ENCODE data around the gene IGF2BP3. TPM values are rescaled to one million over a fixed set of nuclear protein-coding genes. Genes with fewer than 3 reads are reported as not detected.
"Not testable (repeated sequence)": the region's sequence is repeated elsewhere in the genome, so short reads cannot be mapped to it uniquely, and the experiment has no call there.

Gene IGF2BP3
- total RNA-seq, 1 donor from 2014 or later = 47.0 TPM

DNA sequence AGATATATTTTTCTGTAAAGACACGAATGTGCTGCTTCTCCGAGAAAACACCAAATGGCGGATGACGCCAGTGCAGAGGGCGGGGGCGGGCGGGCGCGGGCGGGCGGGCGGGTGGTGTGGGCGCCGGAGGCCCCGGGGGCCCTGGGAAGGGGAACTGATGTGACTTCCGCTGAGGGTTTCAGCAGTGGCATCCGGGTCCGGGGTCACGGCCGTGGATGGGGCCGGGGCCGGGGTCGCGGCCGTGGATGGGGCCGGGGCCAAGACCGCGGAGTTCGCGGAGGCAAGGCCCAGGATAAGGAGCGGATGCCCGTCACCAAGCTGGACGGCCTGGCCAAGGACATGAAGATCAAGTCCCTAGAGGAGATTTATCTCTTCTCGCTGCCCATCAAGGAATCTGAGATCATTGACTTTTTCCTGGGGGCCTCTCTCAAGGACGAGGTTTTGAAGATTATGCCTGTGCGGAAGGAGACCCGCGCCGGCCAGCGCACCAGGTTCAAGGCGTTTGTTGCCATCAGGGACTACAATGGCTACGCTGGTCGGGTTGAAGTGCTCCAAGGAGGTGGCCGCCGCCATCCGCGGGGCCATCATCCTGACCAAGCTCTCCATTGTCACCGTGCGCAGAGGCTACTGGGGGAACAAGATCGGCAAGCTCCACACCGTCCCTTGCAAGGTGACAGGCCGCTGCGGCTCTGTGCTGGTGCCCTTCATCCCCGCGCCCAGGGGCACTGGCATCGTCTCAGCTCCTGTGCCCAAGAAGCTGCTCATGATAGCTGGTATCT is 20.3 kb upstream of the IGF2BP3 start:
- Mint-ChIP-seq H3K4me3 (ENCODE audit: unreplicated experiment) (no peak overlapping the region), H3K9me3 (ENCODE audit: unreplicated experiment) (peaks cover 2% of the 10 kb centered on the region), H3K27me3 (ENCODE audit: unreplicated experiment) (no peaks in the 10 kb centered on the region), H3K27ac (ENCODE audit: unreplicated experiment) (no peak overlapping the region), H3K4me1 (ENCODE audit: low read depth, unreplicated experiment) (no peaks in the 10 kb centered on the region), H3K36me3 (ENCODE audit: unreplicated experiment) (no peaks in the 10 kb centered on the region)
- no peak for DNase-seq
- TF ChIP-seq, protein P1, sequence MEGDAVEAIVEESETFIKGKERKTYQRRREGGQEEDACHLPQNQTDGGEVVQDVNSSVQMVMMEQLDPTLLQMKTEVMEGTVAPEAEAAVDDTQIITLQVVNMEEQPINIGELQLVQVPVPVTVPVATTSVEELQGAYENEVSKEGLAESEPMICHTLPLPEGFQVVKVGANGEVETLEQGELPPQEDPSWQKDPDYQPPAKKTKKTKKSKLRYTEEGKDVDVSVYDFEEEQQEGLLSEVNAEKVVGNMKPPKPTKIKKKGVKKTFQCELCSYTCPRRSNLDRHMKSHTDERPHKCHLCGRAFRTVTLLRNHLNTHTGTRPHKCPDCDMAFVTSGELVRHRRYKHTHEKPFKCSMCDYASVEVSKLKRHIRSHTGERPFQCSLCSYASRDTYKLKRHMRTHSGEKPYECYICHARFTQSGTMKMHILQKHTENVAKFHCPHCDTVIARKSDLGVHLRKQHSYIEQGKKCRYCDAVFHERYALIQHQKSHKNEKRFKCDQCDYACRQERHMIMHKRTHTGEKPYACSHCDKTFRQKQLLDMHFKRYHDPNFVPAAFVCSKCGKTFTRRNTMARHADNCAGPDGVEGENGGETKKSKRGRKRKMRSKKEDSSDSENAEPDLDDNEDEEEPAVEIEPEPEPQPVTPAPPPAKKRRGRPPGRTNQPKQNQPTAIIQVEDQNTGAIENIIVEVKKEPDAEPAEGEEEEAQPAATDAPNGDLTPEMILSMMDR (IDR thresholded peaks at IDR 0.05; ENCODE audit: partially characterized antibody, unreplicated experiment) = no peak

DNA sequence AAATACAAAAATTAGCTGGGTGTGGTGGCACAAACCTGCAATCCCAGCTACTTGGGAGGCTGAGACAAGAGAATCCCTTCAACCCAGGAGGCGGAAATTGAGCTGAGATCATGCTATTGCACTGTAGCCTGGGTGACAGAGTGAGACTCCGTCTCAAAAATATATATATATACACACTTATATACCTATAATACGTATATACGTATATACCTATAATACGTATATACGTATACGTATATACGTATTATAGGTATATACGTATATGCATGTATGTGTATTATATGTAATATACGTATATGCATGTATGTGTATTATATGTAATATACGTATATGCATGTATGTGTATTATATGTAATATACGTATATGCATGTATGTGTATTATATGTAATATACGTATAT is 18.4 kb upstream of the IGF2BP3 start:
- not testable (repeated sequence) for H3K36me3 Mint-ChIP-seq (ENCODE audit: unreplicated experiment); DNase-seq; H3K4me1 Mint-ChIP-seq (ENCODE audit: low read depth, unreplicated experiment); H3K4me3 Mint-ChIP-seq (ENCODE audit: unreplicated experiment); H3K9me3 Mint-ChIP-seq (ENCODE audit: unreplicated experiment); H3K27ac Mint-ChIP-seq (ENCODE audit: unreplicated experiment); H3K27me3 Mint-ChIP-seq (ENCODE audit: unreplicated experiment)

DNA sequence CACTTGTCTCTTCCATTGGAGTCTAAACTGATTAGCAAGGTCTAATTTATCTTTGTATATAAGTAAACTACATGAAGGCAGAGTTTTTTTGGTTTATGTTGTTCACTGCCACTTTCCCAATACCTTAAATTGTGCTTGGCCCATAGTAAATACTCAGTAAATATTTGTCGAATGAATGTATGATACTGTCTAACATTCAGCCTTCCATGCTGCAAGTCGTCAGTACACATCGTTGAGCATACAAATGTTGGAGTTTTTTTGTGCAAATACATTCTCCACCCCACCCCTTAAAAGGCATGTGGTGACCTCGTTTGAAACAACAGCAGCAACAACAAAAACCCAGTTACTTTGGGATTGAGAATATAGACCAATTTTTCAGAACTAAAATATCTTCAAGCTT is 17.4 kb upstream of the IGF2BP3 start:
- Mint-ChIP-seq H3K36me3 (ENCODE audit: unreplicated experiment) (no peaks in the 10 kb centered on the region), H3K4me1 (ENCODE audit: low read depth, unreplicated experiment) (no peaks in the 10 kb centered on the region), H3K9me3 (ENCODE audit: unreplicated experiment) (peaks cover 2% of the 10 kb centered on the region), H3K4me3 (ENCODE audit: unreplicated experiment) (no peak overlapping the region), H3K27me3 (ENCODE audit: unreplicated experiment) (no peaks in the 10 kb centered on the region), H3K27ac (ENCODE audit: unreplicated experiment) (no peak overlapping the region)
- DNase-seq = no peak
- TF ChIP-seq, protein P1 (IDR thresholded peaks at IDR 0.05; ENCODE audit: partially characterized antibody, unreplicated experiment) = no peak

DNA sequence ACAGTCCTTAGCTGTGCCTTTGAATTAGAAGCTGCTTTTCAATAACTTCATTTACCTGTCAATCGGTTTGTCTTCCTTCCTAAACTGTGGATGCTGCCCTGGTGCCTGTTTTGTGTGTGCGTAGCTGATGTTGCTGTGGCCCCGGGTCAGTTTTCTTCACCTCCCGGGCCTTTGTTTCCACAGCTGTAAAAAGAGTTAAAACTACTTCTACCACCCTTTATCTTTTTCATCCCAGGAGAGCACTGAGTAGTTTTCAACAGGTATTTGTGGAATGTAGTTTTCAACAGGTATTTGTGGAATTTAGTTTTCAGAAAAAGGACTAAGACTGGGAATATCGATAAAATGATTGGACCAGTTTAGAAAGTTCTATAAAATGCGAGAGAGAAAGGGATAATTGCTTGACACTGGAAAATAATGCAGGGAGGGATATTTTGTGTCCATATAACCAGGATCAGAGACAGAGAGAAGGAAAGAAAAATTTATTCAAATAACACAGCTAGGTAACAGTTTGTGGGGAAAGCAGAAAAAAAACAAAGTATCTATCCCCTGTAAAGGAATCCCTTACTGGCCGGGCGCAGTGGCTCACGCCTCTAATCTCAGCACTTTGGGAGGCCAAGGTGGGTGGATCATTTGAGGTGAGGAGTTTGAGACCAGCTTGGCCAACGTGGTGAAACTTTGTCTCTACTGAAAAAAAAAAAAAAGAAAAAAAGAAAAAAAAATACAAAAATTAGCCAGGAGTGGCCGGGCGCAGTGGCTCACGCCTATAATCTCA is 15.9 kb upstream of the IGF2BP3 start:
- TF ChIP-seq, protein P1 (IDR thresholded peaks at IDR 0.05; ENCODE audit: partially characterized antibody, unreplicated experiment) = no peak
- Mint-ChIP-seq H3K9me3 (ENCODE audit: unreplicated experiment) (peaks cover 2% of the 10 kb centered on the region), H3K4me1 (ENCODE audit: low read depth, unreplicated experiment) (no peaks in the 10 kb centered on the region), H3K27me3 (ENCODE audit: unreplicated experiment) (no peaks in the 10 kb centered on the region), H3K36me3 (ENCODE audit: unreplicated experiment) (no peaks in the 10 kb centered on the region), H3K27ac (ENCODE audit: unreplicated experiment) (no peak overlapping the region), H3K4me3 (ENCODE audit: unreplicated experiment) (no peak overlapping the region)
- DNase-seq = no peak

DNA sequence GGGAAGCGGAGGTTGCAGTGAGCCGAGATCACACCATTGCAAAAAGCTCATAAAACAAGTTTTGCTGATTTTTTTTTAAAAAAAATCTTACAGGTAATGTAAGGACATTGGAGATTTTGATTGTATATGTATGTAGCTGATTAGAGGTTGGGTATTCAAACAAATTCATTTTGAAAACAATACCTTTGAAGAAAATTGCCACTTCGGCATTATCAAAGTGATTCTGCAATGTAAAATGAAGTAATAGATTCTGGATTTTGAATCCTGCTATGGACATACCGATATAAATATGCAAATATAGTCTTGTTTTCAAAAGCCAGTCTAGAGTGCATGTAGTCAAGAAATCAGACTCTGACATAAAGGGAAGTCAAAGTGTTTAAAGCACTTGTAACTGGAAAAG is 12.4 kb upstream of the IGF2BP3 start:
- Mint-ChIP-seq H3K27ac (ENCODE audit: unreplicated experiment) (no peak overlapping the region), H3K4me1 (ENCODE audit: low read depth, unreplicated experiment) (no peaks in the 10 kb centered on the region), H3K9me3 (ENCODE audit: unreplicated experiment) (peaks cover 3% of the 10 kb centered on the region), H3K4me3 (ENCODE audit: unreplicated experiment) (no peak overlapping the region), H3K27me3 (ENCODE audit: unreplicated experiment) (no peaks in the 10 kb centered on the region), H3K36me3 (ENCODE audit: unreplicated experiment) (no peaks in the 10 kb centered on the region)
- TF ChIP-seq, protein P1 (IDR thresholded peaks at IDR 0.05; ENCODE audit: partially characterized antibody, unreplicated experiment) = no peak
- DNase-seq = no peak

Data from glutamatergic neuron (in vitro differentiated cells).